Mesothelial cell of epicardium (in vitro differentiated cells): Measurements from ENCODE around the gene RAI1. TPM values are rescaled to one million over a fixed set of nuclear protein-coding genes. Genes with fewer than 3 reads are reported as not detected.

Source experiments
- DNase-seq, 2 experiments: peaks; one replicate each; pipeline ENCODE4 v3.0.0; 2021; ENCODE audit warnings: low spot score in 2 of 2; ENCODE audit not compliant: unreplicated experiment in 2 of 2
- H3K27ac Mint-ChIP-seq: 2 replicates; pipeline ENCODE4 v1.8.0; 2021; ENCODE audit warnings: mixed read lengths
- H3K27me3 Mint-ChIP-seq: 2 replicates; pipeline ENCODE4 v1.8.0; 2021; ENCODE audit warnings: low read depth, mixed read lengths
- H3K36me3 Mint-ChIP-seq: 2 replicates; pipeline ENCODE4 v1.8.0; 2021; ENCODE audit warnings: mixed read lengths
- H3K4me1 Mint-ChIP-seq: 2 replicates; pipeline ENCODE4 v1.8.0; 2021; ENCODE audit warnings: mixed read lengths
- H3K4me3 Mint-ChIP-seq: 2 replicates; pipeline ENCODE4 v1.8.0; 2021; ENCODE audit warnings: mild to moderate bottlenecking, moderate library complexity, mixed read lengths
- H3K9me3 Mint-ChIP-seq: 2 replicates; pipeline ENCODE4 v1.8.0; 2021; ENCODE audit warnings: mixed read lengths
- total RNA-seq: library from RNA; stranded (reverse); gene quantifications from 3 replicates; pipeline ENCODE4 v1.2.1, GENCODE V29; 2021
- TF ChIP-seq, protein P1 (sequence below): fragments of 200-600 bp; sonication (generic); IDR thresholded peaks from one replicate; pipeline ENCODE4 v1.5.0; 2021; ENCODE audit warnings: antibody characterized with exemption; ENCODE audit not compliant: unreplicated experiment

The RAI1 gene
- total RNA-seq, 1 donor from 2014 or later, result 137 TPM

DNA sequence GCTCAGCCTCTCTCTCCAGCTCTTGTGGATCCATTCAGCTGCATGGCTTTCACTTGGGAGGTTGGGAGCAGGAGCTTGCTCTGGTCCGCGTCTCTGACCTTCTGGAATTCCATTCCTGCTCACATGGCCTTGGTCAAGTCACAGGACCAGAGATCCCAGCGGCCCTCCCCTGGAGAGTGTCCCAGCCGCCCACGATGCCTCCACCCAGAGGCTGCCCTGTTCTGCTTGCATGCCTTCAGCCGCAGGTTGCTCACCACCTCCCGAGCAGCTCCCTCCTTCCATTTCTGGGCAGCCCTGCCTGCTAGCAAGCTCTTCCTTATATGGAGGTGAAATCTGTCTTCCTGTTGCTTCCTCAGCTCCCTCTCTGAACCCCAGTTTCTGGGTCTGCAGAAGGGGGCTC lies 32.6 kb downstream of the RAI1 start:
- TF ChIP-seq, protein P1, sequence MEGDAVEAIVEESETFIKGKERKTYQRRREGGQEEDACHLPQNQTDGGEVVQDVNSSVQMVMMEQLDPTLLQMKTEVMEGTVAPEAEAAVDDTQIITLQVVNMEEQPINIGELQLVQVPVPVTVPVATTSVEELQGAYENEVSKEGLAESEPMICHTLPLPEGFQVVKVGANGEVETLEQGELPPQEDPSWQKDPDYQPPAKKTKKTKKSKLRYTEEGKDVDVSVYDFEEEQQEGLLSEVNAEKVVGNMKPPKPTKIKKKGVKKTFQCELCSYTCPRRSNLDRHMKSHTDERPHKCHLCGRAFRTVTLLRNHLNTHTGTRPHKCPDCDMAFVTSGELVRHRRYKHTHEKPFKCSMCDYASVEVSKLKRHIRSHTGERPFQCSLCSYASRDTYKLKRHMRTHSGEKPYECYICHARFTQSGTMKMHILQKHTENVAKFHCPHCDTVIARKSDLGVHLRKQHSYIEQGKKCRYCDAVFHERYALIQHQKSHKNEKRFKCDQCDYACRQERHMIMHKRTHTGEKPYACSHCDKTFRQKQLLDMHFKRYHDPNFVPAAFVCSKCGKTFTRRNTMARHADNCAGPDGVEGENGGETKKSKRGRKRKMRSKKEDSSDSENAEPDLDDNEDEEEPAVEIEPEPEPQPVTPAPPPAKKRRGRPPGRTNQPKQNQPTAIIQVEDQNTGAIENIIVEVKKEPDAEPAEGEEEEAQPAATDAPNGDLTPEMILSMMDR, result no peak
- no peaks in the 10 kb centered on the region for H3K27me3 Mint-ChIP-seq
- H3K9me3 Mint-ChIP-seq, result no peaks in the 10 kb centered on the region
- H3K36me3 Mint-ChIP-seq, result peaks cover 5% of the 10 kb centered on the region
- H3K4me3 Mint-ChIP-seq, result no peak overlapping the region
- no peak for DNase-seq
- peaks cover 70% of the 10 kb centered on the region for H3K4me1 Mint-ChIP-seq
- H3K27ac Mint-ChIP-seq, result peak overlapping the region; percentile 92

GRCh38 chr17:17714261-17714866 lies 33.1 kb downstream of the RAI1 start:
- Mint-ChIP-seq H3K9me3 (no peaks in the 10 kb centered on the region), H3K36me3 (peaks cover 3% of the 10 kb centered on the region), H3K27ac (peak overlapping the region; percentile 92), H3K27me3 (no peaks in the 10 kb centered on the region), H3K4me1 (peaks cover 70% of the 10 kb centered on the region), H3K4me3 (no peak overlapping the region)
- DNase-seq, result no peak
- TF ChIP-seq, protein P1, result no peak

- Mint-ChIP-seq H3K27ac (peak overlapping the region; percentile 92), H3K4me1 (peaks cover 67% of the 10 kb centered on the region), H3K27me3 (no peaks in the 10 kb centered on the region), H3K4me3 (no peak overlapping the region), H3K36me3 (peaks cover 2% of the 10 kb centered on the region), H3K9me3 (no peaks in the 10 kb centered on the region)
- TF ChIP-seq, protein P1, result no peak
- DNase-seq, result no peak
These were observed 33.6 kb downstream of the RAI1 start for GRCh38 chr17:17714879-17715278.

- Mint-ChIP-seq H3K4me1 (peaks cover 58% of the 10 kb centered on the region), H3K4me3 (no peak overlapping the region), H3K27ac (peak overlapping the region; percentile 60), H3K9me3 (no peaks in the 10 kb centered on the region), H3K36me3 (peaks cover 2% of the 10 kb centered on the region), H3K27me3 (no peaks in the 10 kb centered on the region)
- TF ChIP-seq, protein P1, result no peak
- DNase-seq, result no peak
These were observed 35.7 kb downstream of the RAI1 start for GRCh38 chr17:17716837-17717523.

- peaks cover 2% of the 10 kb centered on the region for H3K36me3 Mint-ChIP-seq
- no peak overlapping the region for H3K4me3 Mint-ChIP-seq
- no peak for DNase-seq
- no peaks in the 10 kb centered on the region for H3K9me3 Mint-ChIP-seq
- H3K4me1 Mint-ChIP-seq, result peaks cover 58% of the 10 kb centered on the region
- H3K27me3 Mint-ChIP-seq, result no peaks in the 10 kb centered on the region
- H3K27ac Mint-ChIP-seq, result peak overlapping the region; percentile 36
- TF ChIP-seq, protein P1, result no peak
These were observed 37.0 kb downstream of the RAI1 start for GRCh38 chr17:17718251-17718650.
